Raji (cell line): ENCODE data around the gene TMC6.
A peak's percentile ranks its signal among the peaks of the same experiment; 100 is the strongest.

Experiments
- POLR2A ChIP-seq: IDR thresholded peaks from 2 replicates; pipeline ENCODE4 v1.6.1; 2011; ENCODE audit warnings: low read depth, low read length, control low read depth; ENCODE audit not compliant: insufficient read depth

Gene TMC6

GRCh38 chr17:78132084-78132676, 3.6 kb upstream of the TMC6 start:
- peak; percentile 74 for TF ChIP-seq POLR2A

DNA sequence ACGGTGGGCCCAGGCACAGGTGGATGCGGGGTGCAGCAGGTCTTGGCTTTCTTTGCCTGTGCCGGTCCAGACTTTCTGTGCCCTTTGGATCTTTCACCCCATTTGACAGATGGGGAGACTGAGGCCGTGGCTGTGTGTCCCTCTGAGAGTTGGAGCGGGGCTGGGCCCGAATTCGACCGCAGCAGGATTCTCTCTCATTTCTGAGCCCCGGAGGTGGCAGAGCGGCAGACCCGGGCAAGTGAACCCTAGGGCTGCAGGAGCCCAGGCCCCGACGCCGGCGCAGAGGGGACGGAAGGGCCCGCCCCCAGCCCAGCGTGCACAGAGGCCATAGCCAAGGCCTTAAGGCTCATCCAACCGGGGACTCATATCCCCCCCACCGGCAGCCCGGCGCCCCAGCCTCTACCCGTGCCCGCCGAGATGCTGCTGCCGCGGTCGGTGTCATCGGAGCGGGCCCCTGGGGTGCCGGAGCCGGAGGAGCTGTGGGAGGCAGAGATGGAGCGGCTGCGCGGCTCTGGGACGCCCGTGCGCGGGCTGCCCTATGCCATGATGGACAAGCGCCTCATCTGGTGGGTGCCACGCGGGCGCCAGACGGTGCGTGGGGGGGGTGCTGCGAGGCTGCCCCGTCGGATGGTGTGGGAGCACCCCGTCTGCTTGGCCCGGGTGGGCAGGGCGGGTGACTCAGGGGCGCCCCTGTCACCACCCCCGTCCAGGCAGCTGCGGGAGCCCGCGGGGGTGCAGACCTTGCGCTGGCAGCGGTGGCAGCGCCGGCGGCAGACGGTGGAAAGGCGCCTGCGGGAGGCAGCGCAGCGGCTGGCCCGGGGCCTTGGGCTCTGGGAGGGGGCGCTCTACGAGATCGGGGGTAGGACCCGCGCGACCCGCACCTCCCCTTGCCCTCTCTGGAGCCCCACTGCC, 2.9 kb upstream of the TMC6 start:
- TF ChIP-seq POLR2A: no peak; the same call in 1 of the 2 replicates

- peak; percentile 90 for TF ChIP-seq POLR2A
Measured at GRCh38 chr17:78130437-78131101, 2.0 kb upstream of the TMC6 start, which contains the start of gene TMC8. TMC8 (plus strand) TSS chr17:78130771; CDS start chr17:78131589, 818 bp downstream.

- no peak for TF ChIP-seq POLR2A
Measured at GRCh38 chr17:78130090-78130436, 1.5 kb upstream of the TMC6 start.

DNA sequence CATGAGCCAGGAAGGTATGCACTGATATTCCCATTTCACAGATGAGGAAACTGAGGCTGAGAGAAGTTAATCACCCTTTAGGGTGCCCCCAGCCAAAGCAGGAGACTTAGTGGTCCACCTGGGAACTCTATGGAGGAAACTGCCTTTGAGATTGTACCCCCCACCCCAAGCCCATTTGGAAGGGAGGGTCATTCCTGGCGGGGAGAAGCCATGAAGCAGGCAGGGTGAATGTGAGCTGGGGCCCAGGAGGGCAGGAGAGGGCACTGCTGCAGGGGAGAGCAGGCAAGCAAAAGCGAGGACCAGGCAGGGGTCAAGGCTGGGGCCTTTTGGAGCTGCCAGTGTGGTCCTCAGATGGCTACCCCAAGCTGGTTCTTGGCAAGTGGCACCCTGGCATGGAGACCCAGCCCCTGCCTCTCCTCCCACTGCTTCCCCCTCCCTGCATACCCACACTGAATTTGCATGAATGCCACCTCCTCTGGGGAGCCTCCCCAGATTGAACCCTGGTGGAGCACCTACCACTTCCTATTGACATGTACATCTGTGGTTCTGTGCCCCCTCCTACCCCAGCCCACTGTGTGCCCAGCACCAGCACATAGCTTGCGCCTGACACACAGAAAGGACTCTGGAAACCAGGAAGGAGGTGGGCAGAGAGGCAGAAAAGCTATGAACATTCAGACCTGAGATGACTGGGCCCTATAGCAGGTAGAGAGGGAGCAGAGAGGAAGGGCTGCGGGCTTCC, 965 bp upstream of the TMC6 start:
- peak; percentile 73 for TF ChIP-seq POLR2A

DNA sequence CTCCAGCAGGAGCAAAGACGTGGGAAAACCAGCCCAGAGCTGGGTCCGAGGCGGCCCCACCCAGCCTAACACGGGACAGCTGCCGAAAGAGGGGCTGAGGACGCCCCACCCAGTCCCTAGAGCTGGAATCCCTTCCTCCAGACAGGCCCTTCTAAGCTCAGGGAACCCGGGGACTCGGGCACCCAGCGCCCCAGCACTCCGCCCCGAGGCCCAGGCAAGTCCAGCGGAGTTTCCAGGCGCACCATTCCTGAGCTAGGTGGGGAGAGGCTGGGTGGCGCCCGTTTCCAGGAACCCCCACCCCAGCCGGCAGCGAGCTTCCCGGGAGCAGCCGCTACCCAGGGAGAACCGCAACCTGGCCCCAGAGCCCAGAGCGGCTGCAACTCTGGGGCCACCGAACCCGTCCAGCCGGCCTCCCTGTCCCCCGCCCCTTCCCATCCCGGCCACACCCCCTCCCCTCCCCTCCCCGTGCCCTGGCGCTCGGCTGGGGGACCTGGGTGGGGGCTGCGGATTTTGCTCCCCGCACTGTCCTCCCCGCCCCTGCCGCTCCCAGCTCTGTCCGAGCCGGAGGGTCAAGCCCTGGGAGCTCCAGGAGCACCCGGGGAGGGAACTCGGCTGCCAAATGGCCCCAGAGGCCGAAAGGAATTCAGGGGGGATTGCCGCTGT, 536 bp downstream of the TMC6 start:
- no peak for TF ChIP-seq POLR2A

- peak; percentile 89 for TF ChIP-seq POLR2A
Measured at GRCh38 chr17:78127239-78127887, 1.2 kb downstream of the TMC6 start.

DNA sequence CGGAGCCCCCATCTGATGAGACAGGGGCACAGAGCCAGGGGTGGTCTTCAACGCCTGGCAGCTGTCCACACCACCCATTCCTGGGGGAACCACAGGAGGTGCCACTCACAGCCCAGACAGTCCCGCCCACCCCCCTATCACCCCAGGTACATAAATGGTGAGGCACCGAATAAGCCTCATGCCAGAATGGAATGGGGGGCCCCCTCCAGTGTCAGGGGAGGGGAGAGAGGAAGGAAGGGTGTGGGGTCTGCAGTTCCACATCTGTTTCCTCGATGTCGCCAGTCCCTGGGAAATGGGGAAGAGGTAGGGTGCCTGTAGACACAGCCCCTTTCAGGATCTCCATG, 1.7 kb downstream of the TMC6 start:
- TF ChIP-seq POLR2A: no peak

GRCh38 chr17:78125976-78126894, 2.3 kb downstream of the TMC6 start:
- TF ChIP-seq POLR2A: no peak

GRCh38 chr17:78125138-78125913, 3.2 kb downstream of the TMC6 start:
- TF ChIP-seq POLR2A: no peak

DNA sequence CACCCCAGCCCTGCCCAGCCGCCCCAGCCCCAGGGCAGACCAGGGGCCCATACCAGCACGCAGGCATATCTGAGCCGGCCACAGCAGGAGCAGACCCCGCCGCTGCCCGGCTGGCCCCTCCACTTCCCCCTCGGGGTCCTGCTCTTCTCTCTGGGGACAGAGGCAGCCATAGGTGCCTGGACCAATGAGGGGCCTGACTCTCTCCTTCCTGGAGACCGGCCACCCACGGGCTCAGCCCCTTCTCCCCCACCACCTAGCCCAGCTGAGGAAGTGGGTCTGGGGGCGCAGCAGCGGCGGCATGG, 3.8 kb downstream of the TMC6 start:
- TF ChIP-seq POLR2A: no peak

- no peak for TF ChIP-seq POLR2A
Measured at GRCh38 chr17:78124081-78124835, 4.3 kb downstream of the TMC6 start.
